Suprapubic skin (tissue), 4 donors: ENCODE results near the gene RAE1.

Source experiments
- EP300 ChIP-seq: sonication (generic); formaldehyde crosslinking; IDR thresholded peaks from one replicate; pipeline ENCODE4 v1.6.1; 2017; ENCODE audit warnings: antibody characterized with exemption
- POLR2A ChIP-seq, 2 donors: fragments of 450-650 bp; IDR thresholded peaks; one replicate each; pipeline ENCODE4 v1.6.1; 2017; ENCODE audit warnings: antibody characterized with exemption in 2 of 2, mild to moderate bottlenecking in 2 of 2, moderate library complexity in 2 of 2
- POLR2AphosphoS5 ChIP-seq, 3 donors: sonication (generic); formaldehyde crosslinking; IDR thresholded peaks; one replicate each; pipeline ENCODE4 v1.6.1; 2017; ENCODE audit warnings: antibody characterized with exemption in 3 of 3
- TF ChIP-seq, protein P1 (sequence below), 2 donors: fragments of 200-600 bp in 1 of 2; fragments of 450-650 bp in 1 of 2; sonication (generic) in 1 of 2; IDR thresholded peaks; one replicate each; pipeline ENCODE4 v1.5.1; 2016 to 2019; ENCODE audit warnings: antibody characterized with exemption in 2 of 2, mild to moderate bottlenecking in 1 of 2, moderate library complexity in 1 of 2

DNA sequence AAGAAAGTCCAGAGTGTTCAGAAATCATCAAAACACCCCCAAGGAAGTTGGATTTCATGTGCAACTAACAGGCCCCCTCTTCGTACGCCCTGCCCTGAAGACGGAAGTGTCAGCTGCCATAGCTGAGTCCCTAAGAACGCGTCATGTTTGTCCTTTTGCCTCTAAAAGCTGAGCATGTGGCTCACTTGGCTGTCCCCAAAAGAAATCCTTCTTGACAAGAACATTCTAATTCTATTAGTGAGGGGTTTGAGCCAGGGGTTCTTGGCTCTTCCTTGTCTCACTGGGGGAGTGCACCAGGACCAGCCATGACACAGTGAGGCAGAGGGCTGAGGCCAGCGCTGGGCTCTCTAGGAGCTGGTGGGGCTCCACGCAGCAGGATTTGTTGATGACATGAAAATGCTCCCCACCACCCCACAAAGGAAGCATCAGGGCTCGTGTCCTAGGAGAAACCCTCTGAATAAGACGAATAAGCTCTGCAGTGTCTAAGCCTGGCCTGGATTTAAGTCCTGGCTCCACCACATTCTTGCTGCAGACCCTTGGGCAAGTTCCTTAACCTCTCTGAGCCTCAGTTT, 41.4 kb upstream of the RAE1 start:
- TF ChIP-seq, protein P1, sequence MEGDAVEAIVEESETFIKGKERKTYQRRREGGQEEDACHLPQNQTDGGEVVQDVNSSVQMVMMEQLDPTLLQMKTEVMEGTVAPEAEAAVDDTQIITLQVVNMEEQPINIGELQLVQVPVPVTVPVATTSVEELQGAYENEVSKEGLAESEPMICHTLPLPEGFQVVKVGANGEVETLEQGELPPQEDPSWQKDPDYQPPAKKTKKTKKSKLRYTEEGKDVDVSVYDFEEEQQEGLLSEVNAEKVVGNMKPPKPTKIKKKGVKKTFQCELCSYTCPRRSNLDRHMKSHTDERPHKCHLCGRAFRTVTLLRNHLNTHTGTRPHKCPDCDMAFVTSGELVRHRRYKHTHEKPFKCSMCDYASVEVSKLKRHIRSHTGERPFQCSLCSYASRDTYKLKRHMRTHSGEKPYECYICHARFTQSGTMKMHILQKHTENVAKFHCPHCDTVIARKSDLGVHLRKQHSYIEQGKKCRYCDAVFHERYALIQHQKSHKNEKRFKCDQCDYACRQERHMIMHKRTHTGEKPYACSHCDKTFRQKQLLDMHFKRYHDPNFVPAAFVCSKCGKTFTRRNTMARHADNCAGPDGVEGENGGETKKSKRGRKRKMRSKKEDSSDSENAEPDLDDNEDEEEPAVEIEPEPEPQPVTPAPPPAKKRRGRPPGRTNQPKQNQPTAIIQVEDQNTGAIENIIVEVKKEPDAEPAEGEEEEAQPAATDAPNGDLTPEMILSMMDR (IDR thresholded peaks at IDR 0.05) = no peak
- TF ChIP-seq POLR2A (IDR thresholded peaks at IDR 0.05) (no peak), POLR2AphosphoS5 (IDR thresholded peaks at IDR 0.05) (no peak), EP300 (no peak)
